ENCODE data around the gene DAPK3. TPM values are rescaled to one million over a fixed set of nuclear protein-coding genes. Genes with fewer than 3 reads are reported as not detected.
A peak's percentile ranks its signal among the peaks of the same experiment; 100 is the strongest.

Gene DAPK3
- total RNA-seq, 4 donors from 2014 or later, result 192 to 257 (median 235) TPM

GRCh38 chr19:3964256-3965194, 6.4 kb downstream of the DAPK3 start:
- Histone ChIP-seq H3K4me1 (peaks cover 0 to 64% (median 27%) of the 10 kb centered on the region in 3 donors), H3K27me3 (no peaks in the 10 kb centered on the region), H3K36me3 (peaks cover 0 to 87% of the 10 kb centered on the region in 2 donors), H3K27ac (peak overlapping the region in 3 of 4 donors; percentile 98 to 100 (median 99)), H3K9me3 (no peaks in the 10 kb centered on the region), H3K4me3 (no peak overlapping the region)
- ATAC-seq, result no peak
- no peak for TF ChIP-seq EP300 (IDR thresholded peaks at IDR 0.05)
- TF ChIP-seq POLR2AphosphoS5 (IDR thresholded peaks at IDR 0.05), result no peak
- TF ChIP-seq POLR2A (IDR thresholded peaks at IDR 0.05), result no peak
- no peak for TF ChIP-seq CTCF (IDR thresholded peaks at IDR 0.05)
- no CpG with 5 or more reads among the region's 60 CpGs for WGBS, 2 donors (ENCODE audit: low coverage in 1 of 2)

- WGBS, 2 donors (ENCODE audit: low coverage in 1 of 2), result 60% methylated on average over 1 of the region's 35 CpGs; no CpG with 5 or more reads in 1 of the 2 donors
- TF ChIP-seq EP300 (IDR thresholded peaks at IDR 0.05), result no peak
- TF ChIP-seq POLR2A (IDR thresholded peaks at IDR 0.05), result no peak
- TF ChIP-seq CTCF (IDR thresholded peaks at IDR 0.05), result no peak
- TF ChIP-seq POLR2AphosphoS5 (IDR thresholded peaks at IDR 0.05), result no peak
- ATAC-seq, result no peak
- Histone ChIP-seq H3K9me3 (no peaks in the 10 kb centered on the region), H3K36me3 (peaks cover 0 to 96% of the 10 kb centered on the region in 2 donors), H3K27ac (peak overlapping the region in 3 of 4 donors; percentile 98 to 100 (median 99)), H3K4me3 (no peak overlapping the region), H3K4me1 (peaks cover 0 to 56% (median 24%) of the 10 kb centered on the region in 3 donors), H3K27me3 (no peaks in the 10 kb centered on the region)
Measured at GRCh38 chr19:3963458-3964255, 7.2 kb downstream of the DAPK3 start.

GRCh38 chr19:3961007-3961406, 9.9 kb downstream of the DAPK3 start:
- Histone ChIP-seq H3K9me3 (no peaks in the 10 kb centered on the region), H3K27ac (peak overlapping the region in 3 of 4 donors; percentile 38 to 57 (median 56)), H3K4me3 (no peak overlapping the region), H3K36me3 (peaks cover 0 to 100% of the 10 kb centered on the region in 2 donors), H3K4me1 (peaks cover 0 to 40% (median 2%) of the 10 kb centered on the region in 3 donors), H3K27me3 (no peaks in the 10 kb centered on the region)
- TF ChIP-seq POLR2AphosphoS5 (IDR thresholded peaks at IDR 0.05) (no peak), POLR2A (IDR thresholded peaks at IDR 0.05) (no peak), CTCF (IDR thresholded peaks at IDR 0.05) (no peak), EP300 (IDR thresholded peaks at IDR 0.05) (no peak)
- no CpG with 5 or more reads among the region's 24 CpGs for WGBS, 2 donors (ENCODE audit: low coverage in 1 of 2)
- no peak for ATAC-seq

GRCh38 chr19:3959766-3960131, 11.2 kb downstream of the DAPK3 start:
- no peak for ATAC-seq
- Histone ChIP-seq H3K36me3 (peaks cover 0 to 94% of the 10 kb centered on the region in 2 donors), H3K27me3 (no peaks in the 10 kb centered on the region), H3K4me1 (peaks cover 0 to 40% (median 0%) of the 10 kb centered on the region in 3 donors), H3K4me3 (no peak overlapping the region), H3K27ac (peak overlapping the region in 3 of 4 donors; percentile 17 to 56 (median 38)), H3K9me3 (no peaks in the 10 kb centered on the region)
- no CpG with 5 or more reads among the region's 15 CpGs for WGBS, 2 donors (ENCODE audit: low coverage in 1 of 2)
- no peak for TF ChIP-seq CTCF (IDR thresholded peaks at IDR 0.05)
- TF ChIP-seq EP300 (IDR thresholded peaks at IDR 0.05), result no peak
- no peak for TF ChIP-seq POLR2AphosphoS5 (IDR thresholded peaks at IDR 0.05)
- TF ChIP-seq POLR2A (IDR thresholded peaks at IDR 0.05), result no peak

All from gastroesophageal sphincter (tissue), 4 donors.